HL-60 (cell line): ENCODE measurements around the gene ZNF382.

Experiments used
- DNase-seq, 2 experiments: peaks; one replicate each; pipeline ENCODE4 v3.0.0-alpha.2; 2010 to 2020; ENCODE audit warnings: low read depth in 1 of 2, low spot score in 1 of 2
- H3K27ac ChIP-seq: fragments of 250-450 bp; sonication (Bioruptor Pico); replicated peaks from 2 replicates; pipeline ENCODE4 v1.5.1; 2020; ENCODE audit warnings: mild to moderate bottlenecking, moderate library complexity
- H3K27me3 ChIP-seq: fragments of 250-450 bp; sonication (Bioruptor Pico); 2 replicates; pipeline ENCODE4 v1.5.1; 2021; ENCODE audit warnings: mild to moderate bottlenecking, moderate library complexity; ENCODE audit not compliant: insufficient read depth, poor library complexity, severe bottlenecking
- H3K4me3 ChIP-seq: replicated peaks from 2 replicates; pipeline ENCODE4 v1.5.1; 2011; ENCODE audit warnings: mild to moderate bottlenecking, control low read depth, low read length; ENCODE audit not compliant: insufficient read depth
- GABPA ChIP-seq: IDR thresholded peaks from 2 replicates; pipeline ENCODE4 v1.6.1; 2012; ENCODE audit warnings: low read depth
- POLR2AphosphoS5 ChIP-seq: IDR thresholded peaks from 2 replicates; pipeline ENCODE4 v1.6.1; 2012; ENCODE audit warnings: low read depth
- REST ChIP-seq: IDR thresholded peaks from 2 replicates; pipeline ENCODE4 v1.6.1; 2012; ENCODE audit warnings: low read depth; ENCODE audit not compliant: insufficient replicate concordance
- SPI1 ChIP-seq: IDR thresholded peaks from 2 replicates; pipeline ENCODE4 v1.6.1; 2012; ENCODE audit warnings: low read depth, mild to moderate bottlenecking, borderline replicate concordance
- TF ChIP-seq, protein P1 (sequence below): IDR thresholded peaks from one replicate; pipeline ENCODE4 v1.5.1; 2011; ENCODE audit warnings: low read length, control low read depth, inconsistent platforms; ENCODE audit not compliant: insufficient read depth

ZNF382 gene

DNA sequence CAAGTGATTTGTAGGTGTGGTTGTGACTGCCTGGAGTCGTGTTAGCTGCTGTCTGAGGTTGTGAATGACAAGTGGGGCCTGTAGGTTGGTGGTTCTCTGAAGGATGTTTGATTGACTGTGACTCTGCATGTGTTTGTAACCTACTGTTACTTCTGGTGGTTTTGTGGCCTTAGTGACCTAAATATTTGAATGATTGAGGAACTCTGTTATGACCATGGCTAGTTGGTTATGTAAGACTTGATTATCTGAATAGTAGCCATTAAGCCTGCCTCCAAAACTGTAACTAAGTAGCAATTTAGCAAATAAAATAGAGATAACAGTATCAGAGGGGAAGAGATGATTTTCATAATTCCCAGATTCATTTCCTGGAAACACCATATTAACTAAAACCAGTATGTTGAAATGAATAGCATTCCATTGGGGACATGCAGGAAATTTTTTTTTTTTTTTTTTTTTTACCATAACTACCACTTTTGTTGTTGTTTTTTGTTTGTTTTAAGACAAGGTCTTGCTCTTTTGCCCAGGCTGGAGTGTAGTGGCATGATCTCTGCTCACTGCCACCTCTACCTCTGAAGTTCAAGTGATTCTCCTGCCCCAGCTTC lies 865 bp downstream of the ZNF382 start:
- TF ChIP-seq POLR2AphosphoS5 = no peak
- TF ChIP-seq, protein P1, sequence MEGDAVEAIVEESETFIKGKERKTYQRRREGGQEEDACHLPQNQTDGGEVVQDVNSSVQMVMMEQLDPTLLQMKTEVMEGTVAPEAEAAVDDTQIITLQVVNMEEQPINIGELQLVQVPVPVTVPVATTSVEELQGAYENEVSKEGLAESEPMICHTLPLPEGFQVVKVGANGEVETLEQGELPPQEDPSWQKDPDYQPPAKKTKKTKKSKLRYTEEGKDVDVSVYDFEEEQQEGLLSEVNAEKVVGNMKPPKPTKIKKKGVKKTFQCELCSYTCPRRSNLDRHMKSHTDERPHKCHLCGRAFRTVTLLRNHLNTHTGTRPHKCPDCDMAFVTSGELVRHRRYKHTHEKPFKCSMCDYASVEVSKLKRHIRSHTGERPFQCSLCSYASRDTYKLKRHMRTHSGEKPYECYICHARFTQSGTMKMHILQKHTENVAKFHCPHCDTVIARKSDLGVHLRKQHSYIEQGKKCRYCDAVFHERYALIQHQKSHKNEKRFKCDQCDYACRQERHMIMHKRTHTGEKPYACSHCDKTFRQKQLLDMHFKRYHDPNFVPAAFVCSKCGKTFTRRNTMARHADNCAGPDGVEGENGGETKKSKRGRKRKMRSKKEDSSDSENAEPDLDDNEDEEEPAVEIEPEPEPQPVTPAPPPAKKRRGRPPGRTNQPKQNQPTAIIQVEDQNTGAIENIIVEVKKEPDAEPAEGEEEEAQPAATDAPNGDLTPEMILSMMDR = no peak
- no peak for TF ChIP-seq REST
- no peak for TF ChIP-seq SPI1
- TF ChIP-seq GABPA = no peak
- H3K27ac ChIP-seq = peak overlapping the region; percentile 90
- H3K4me3 ChIP-seq = peak overlapping the region; percentile 76
- DNase-seq = peak in 1 of 2 experiments; percentile 22
- no peaks in the 10 kb centered on the region for H3K27me3 ChIP-seq

GRCh38 chr19:36627057-36627456 lies 21.9 kb downstream of the ZNF382 start:
- Histone ChIP-seq H3K27ac (no peak overlapping the region), H3K4me3 (no peak overlapping the region), H3K27me3 (no peaks in the 10 kb centered on the region)
- no peak for DNase-seq
- no peak for TF ChIP-seq REST
- TF ChIP-seq POLR2AphosphoS5 = no peak
- TF ChIP-seq SPI1 = no peak
- no peak for TF ChIP-seq GABPA
- TF ChIP-seq, protein P1 = no peak

- H3K4me3 ChIP-seq = no peak overlapping the region
- no peaks in the 10 kb centered on the region for H3K27me3 ChIP-seq
- TF ChIP-seq, protein P1 = no peak
- no peak for TF ChIP-seq SPI1
- no peak for DNase-seq
- no peak overlapping the region for H3K27ac ChIP-seq
Measured at GRCh38 chr19:36635342-36635741, 30.2 kb downstream of the ZNF382 start.

GRCh38 chr19:36638862-36639510 lies 33.9 kb downstream of the ZNF382 start:
- DNase-seq = no peak
- TF ChIP-seq, protein P1 = no peak
- no peak for TF ChIP-seq REST
- no peak for TF ChIP-seq POLR2AphosphoS5
- no peak for TF ChIP-seq GABPA
- no peak for TF ChIP-seq SPI1
- Histone ChIP-seq H3K27me3 (no peaks in the 10 kb centered on the region), H3K27ac (no peak overlapping the region), H3K4me3 (no peak overlapping the region)
